Measurements from ENCODE around the gene TIMM8A.

The TIMM8A gene, protein sequence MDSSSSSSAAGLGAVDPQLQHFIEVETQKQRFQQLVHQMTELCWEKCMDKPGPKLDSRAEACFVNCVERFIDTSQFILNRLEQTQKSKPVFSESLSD

DNA sequence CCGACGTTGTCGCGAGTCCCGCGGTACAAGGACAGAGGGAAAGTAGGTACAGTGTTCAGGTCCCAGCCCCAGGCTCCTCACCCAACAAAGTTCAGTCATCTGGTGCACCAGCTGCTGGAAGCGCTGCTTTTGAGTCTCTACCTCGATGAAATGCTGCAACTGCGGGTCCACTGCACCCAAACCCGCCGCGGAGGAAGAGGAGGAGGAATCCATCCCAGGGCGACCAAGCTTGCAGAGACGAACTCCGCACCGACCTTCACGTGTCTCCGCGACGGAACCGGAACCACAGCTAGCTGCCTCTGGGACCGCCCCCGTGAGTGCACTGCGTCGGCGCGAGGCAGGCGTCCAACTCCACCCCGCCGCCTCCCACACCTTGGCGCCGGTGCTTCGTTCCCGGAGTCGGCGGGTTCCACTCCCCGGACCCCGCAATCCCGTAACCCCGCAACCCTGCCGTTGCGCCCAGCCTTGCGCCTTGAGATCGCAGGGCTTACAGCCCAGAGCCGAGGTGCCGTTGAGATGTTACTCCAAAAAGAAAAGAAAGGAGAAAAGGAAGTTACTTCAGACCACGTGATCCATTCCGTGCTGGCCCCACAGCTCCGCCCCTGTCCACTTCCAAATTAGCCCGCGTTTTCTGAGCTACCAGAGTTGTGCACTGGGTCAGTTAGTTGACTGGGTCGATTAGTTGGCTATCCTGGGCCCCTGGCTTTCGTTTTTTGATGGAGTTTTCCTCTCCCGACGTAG is at the start of gene TIMM8A:
Gene TIMM8A, minus strand, starts transcription at position 291 of the 741 bp plus-strand sequence. Its CDS starts 78 bp downstream, at position 213.
- no peaks in the 10 kb centered on the region for H3K4me1 ChIP-seq (ENCODE audit: control insufficient read depth, insufficient read depth, low read length)
- no peaks in the 10 kb centered on the region for H3K27me3 ChIP-seq (ENCODE audit: control insufficient read depth, insufficient read depth, low read length)
- H3K27ac ChIP-seq (ENCODE audit: low read depth, low read length): peak within 1 kb of the TSS; percentile 93
- peaks cover 15% of the 10 kb centered on the region for H3K36me3 ChIP-seq (ENCODE audit: control insufficient read depth, insufficient read depth, low read length)
- peak within 1 kb of the TSS; percentile 78 for H3K4me3 ChIP-seq (ENCODE audit: low read depth, low read length)
- peaks cover 23% of the 10 kb centered on the region; the same call in 1 of the 2 replicates for H3K9me3 ChIP-seq (ENCODE audit: control insufficient read depth, insufficient read depth, low read length)
- H3K9ac ChIP-seq (ENCODE audit: low read depth, low read length): peak within 1 kb of the TSS; percentile 84

DNA sequence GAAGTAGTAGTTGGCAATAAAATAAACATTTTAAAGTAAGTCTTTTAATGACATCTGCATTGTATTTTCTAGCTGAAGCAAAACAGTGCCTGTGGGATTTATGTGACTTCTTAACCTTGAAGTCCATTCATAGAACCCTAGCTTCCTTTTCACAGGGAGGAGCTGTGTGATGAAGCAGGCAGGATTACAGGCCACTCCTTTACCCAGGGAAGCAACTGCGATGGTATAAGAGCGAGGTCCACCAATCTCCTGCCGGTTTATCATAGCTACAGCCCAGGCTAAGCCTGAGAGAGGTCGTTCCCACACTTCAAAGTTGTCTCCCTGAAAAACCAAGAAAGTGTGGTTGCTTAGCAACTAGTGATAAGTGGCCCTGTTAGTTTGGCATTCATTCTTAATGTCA is 49.2 kb upstream of the TIMM8A start:
- Histone ChIP-seq H3K4me1 (ENCODE audit: control insufficient read depth, insufficient read depth, low read length) (no peaks in the 10 kb centered on the region), H3K36me3 (ENCODE audit: control insufficient read depth, insufficient read depth, low read length) (peaks cover 61% of the 10 kb centered on the region), H3K27me3 (ENCODE audit: control insufficient read depth, insufficient read depth, low read length) (no peaks in the 10 kb centered on the region), H3K27ac (ENCODE audit: low read depth, low read length) (peak overlapping the region; percentile 59), H3K9ac (ENCODE audit: low read depth, low read length) (no peak overlapping the region), H3K9me3 (ENCODE audit: control insufficient read depth, insufficient read depth, low read length) (peaks cover 19% of the 10 kb centered on the region), H3K4me3 (ENCODE audit: low read depth, low read length) (no peak overlapping the region)

- no peak overlapping the region for H3K27ac ChIP-seq (ENCODE audit: low read depth, low read length)
Measured at GRCh38 chrX:101395789-101396188, 47.2 kb upstream of the TIMM8A start.

GRCh38 chrX:101394372-101394771 is 45.8 kb upstream of the TIMM8A start:
- Histone ChIP-seq H3K9ac (ENCODE audit: low read depth, low read length) (no peak overlapping the region), H3K9me3 (ENCODE audit: control insufficient read depth, insufficient read depth, low read length) (peaks cover 32% of the 10 kb centered on the region), H3K36me3 (ENCODE audit: control insufficient read depth, insufficient read depth, low read length) (peaks cover 53% of the 10 kb centered on the region), H3K27ac (ENCODE audit: low read depth, low read length) (no peak overlapping the region), H3K4me3 (ENCODE audit: low read depth, low read length) (no peak overlapping the region), H3K4me1 (ENCODE audit: control insufficient read depth, insufficient read depth, low read length) (no peaks in the 10 kb centered on the region), H3K27me3 (ENCODE audit: control insufficient read depth, insufficient read depth, low read length) (no peaks in the 10 kb centered on the region)

More at GRCh38 chrX:101395789-101396188, 47.2 kb upstream of the TIMM8A start:
- no peak overlapping the region for H3K9ac ChIP-seq (ENCODE audit: low read depth, low read length)
- H3K4me1 ChIP-seq (ENCODE audit: control insufficient read depth, insufficient read depth, low read length): no peaks in the 10 kb centered on the region
- H3K36me3 ChIP-seq (ENCODE audit: control insufficient read depth, insufficient read depth, low read length): peaks cover 64% of the 10 kb centered on the region
- no peak overlapping the region for H3K4me3 ChIP-seq (ENCODE audit: low read depth, low read length)
- H3K9me3 ChIP-seq (ENCODE audit: control insufficient read depth, insufficient read depth, low read length): peaks cover 31% of the 10 kb centered on the region
- H3K27me3 ChIP-seq (ENCODE audit: control insufficient read depth, insufficient read depth, low read length): no peaks in the 10 kb centered on the region

- Histone ChIP-seq H3K27ac (ENCODE audit: low read depth, low read length) (peak overlapping the region; percentile 1), H3K27me3 (ENCODE audit: control insufficient read depth, insufficient read depth, low read length) (no peaks in the 10 kb centered on the region), H3K9ac (ENCODE audit: low read depth, low read length) (no peak overlapping the region), H3K36me3 (ENCODE audit: control insufficient read depth, insufficient read depth, low read length) (peaks cover 52% of the 10 kb centered on the region), H3K4me1 (ENCODE audit: control insufficient read depth, insufficient read depth, low read length) (no peaks in the 10 kb centered on the region), H3K4me3 (ENCODE audit: low read depth, low read length) (no peak overlapping the region; the same call in 1 of the 2 replicates), H3K9me3 (ENCODE audit: control insufficient read depth, insufficient read depth, low read length) (peaks cover 30% of the 10 kb centered on the region)
Measured at GRCh38 chrX:101393530-101394305, 45.2 kb upstream of the TIMM8A start.

- Histone ChIP-seq H3K27ac (ENCODE audit: low read depth, low read length) (peak overlapping the region; percentile 93), H3K36me3 (ENCODE audit: control insufficient read depth, insufficient read depth, low read length) (peaks cover 48% of the 10 kb centered on the region), H3K27me3 (ENCODE audit: control insufficient read depth, insufficient read depth, low read length) (no peaks in the 10 kb centered on the region), H3K9me3 (ENCODE audit: control insufficient read depth, insufficient read depth, low read length) (peaks cover 25% of the 10 kb centered on the region), H3K9ac (ENCODE audit: low read depth, low read length) (peak overlapping the region; percentile 91), H3K4me3 (ENCODE audit: low read depth, low read length) (peak overlapping the region; percentile 76), H3K4me1 (ENCODE audit: control insufficient read depth, insufficient read depth, low read length) (no peaks in the 10 kb centered on the region)
Measured at GRCh38 chrX:101391831-101392230, 43.3 kb upstream of the TIMM8A start.

- Histone ChIP-seq H3K27me3 (ENCODE audit: control insufficient read depth, insufficient read depth, low read length) (no peaks in the 10 kb centered on the region), H3K9ac (ENCODE audit: low read depth, low read length) (peak within 1 kb of the TSS; percentile 91), H3K36me3 (ENCODE audit: control insufficient read depth, insufficient read depth, low read length) (peaks cover 41% of the 10 kb centered on the region), H3K27ac (ENCODE audit: low read depth, low read length) (peak within 1 kb of the TSS; percentile 93), H3K4me1 (ENCODE audit: control insufficient read depth, insufficient read depth, low read length) (no peaks in the 10 kb centered on the region), H3K9me3 (ENCODE audit: control insufficient read depth, insufficient read depth, low read length) (peaks cover 27% of the 10 kb centered on the region), H3K4me3 (ENCODE audit: low read depth, low read length) (peak within 1 kb of the TSS; percentile 76)
Measured at GRCh38 chrX:101390664-101391525, 42.4 kb upstream of the TIMM8A start, which contains the start of gene RPL36A. Gene RPL36A (plus strand): TSS chrX:101391011. CDS start chrX:101391044, 33 bp downstream.

GRCh38 chrX:101388604-101389003 is 40.1 kb upstream of the TIMM8A start:
- Histone ChIP-seq H3K27me3 (ENCODE audit: control insufficient read depth, insufficient read depth, low read length) (no peaks in the 10 kb centered on the region), H3K4me1 (ENCODE audit: control insufficient read depth, insufficient read depth, low read length) (no peaks in the 10 kb centered on the region), H3K36me3 (ENCODE audit: control insufficient read depth, insufficient read depth, low read length) (peaks cover 22% of the 10 kb centered on the region), H3K27ac (ENCODE audit: low read depth, low read length) (no peak overlapping the region), H3K9ac (ENCODE audit: low read depth, low read length) (no peak overlapping the region), H3K4me3 (ENCODE audit: low read depth, low read length) (no peak overlapping the region), H3K9me3 (ENCODE audit: control insufficient read depth, insufficient read depth, low read length) (peaks cover 34% of the 10 kb centered on the region)

DNA sequence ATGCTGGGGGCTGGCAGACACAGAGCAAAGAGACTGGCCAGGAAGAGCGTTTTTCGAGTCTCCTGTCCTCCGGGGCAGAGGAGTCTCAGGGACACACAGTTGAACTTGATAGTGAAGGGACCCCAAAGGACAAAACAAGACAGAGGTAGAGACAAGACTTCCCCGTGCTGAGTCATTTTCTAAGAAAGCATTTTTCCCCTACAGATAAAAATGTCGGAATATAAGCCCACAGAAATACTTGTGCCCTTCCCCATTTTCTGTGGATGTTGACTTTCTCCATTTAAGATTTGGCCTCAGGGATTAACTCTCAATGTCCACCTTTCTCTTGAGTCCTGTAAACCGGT is 38.0 kb upstream of the TIMM8A start:
- Histone ChIP-seq H3K4me1 (ENCODE audit: control insufficient read depth, insufficient read depth, low read length) (no peaks in the 10 kb centered on the region), H3K27ac (ENCODE audit: low read depth, low read length) (no peak overlapping the region), H3K27me3 (ENCODE audit: control insufficient read depth, insufficient read depth, low read length) (no peaks in the 10 kb centered on the region), H3K9ac (ENCODE audit: low read depth, low read length) (no peak overlapping the region), H3K36me3 (ENCODE audit: control insufficient read depth, insufficient read depth, low read length) (peaks cover 3% of the 10 kb centered on the region), H3K4me3 (ENCODE audit: low read depth, low read length) (no peak overlapping the region), H3K9me3 (ENCODE audit: control insufficient read depth, insufficient read depth, low read length) (peaks cover 26% of the 10 kb centered on the region)

DNA sequence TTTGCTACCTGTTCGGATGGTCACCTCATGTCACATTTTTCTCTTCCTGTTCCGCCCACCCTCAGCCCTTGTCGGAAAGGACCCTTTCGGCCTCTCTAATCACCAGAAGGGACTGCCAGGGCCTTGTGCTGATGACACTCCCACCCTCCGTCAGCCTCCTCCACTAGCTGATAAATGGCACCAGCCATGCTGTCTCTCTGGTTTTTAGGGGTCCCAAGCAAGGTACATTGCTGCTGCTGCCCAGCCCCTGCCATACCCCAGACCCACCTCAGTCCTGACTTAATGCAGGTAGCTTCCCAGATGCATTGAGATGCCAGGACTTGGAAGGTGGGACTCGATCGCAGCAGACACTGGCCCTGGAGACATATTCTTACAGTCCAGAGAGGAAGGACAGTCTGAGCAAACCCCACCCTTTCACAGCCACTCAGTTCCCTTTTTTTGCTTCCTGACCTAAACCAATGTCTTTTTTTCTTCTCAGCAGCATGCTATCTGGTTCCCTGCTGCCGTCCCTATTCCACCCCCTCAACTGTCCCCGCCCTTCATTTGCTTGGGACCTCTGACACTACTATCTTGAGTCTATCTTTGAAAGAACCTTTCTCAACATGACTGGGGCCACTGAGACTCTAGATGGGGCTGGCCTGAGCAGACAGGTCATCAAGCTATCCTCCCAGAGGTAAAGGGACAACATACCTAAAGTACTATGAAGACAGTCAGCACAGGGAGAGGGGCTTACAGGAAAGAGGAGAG is 37.4 kb upstream of the TIMM8A start, which contains the start of gene BTK:
Gene BTK, minus strand, starts transcription at position 397 of the 747 bp plus-strand sequence. CDS start 10,907 bp downstream, outside the sequence.
- Histone ChIP-seq H3K4me1 (ENCODE audit: control insufficient read depth, insufficient read depth, low read length) (no peaks in the 10 kb centered on the region), H3K36me3 (ENCODE audit: control insufficient read depth, insufficient read depth, low read length) (no peaks in the 10 kb centered on the region), H3K4me3 (ENCODE audit: low read depth, low read length) (no peak within 1 kb of the TSS), H3K27ac (ENCODE audit: low read depth, low read length) (no peak within 1 kb of the TSS), H3K9ac (ENCODE audit: low read depth, low read length) (no peak within 1 kb of the TSS), H3K9me3 (ENCODE audit: control insufficient read depth, insufficient read depth, low read length) (peaks cover 27% of the 10 kb centered on the region), H3K27me3 (ENCODE audit: control insufficient read depth, insufficient read depth, low read length) (no peaks in the 10 kb centered on the region)
